ENCODE data around the gene PRXL2C.
"Not testable (repeated sequence)": the region's sequence is repeated elsewhere in the genome, so short reads cannot be mapped to it uniquely, and the experiment has no call there.

The PRXL2C gene

GRCh38 chr9:96663506-96664120 lies 8.5 kb upstream of the PRXL2C start:
- no peaks in the 10 kb centered on the region for H3K9me3 Mint-ChIP-seq
- DNase-seq = no peak
- no peaks in the 10 kb centered on the region for H3K27me3 Mint-ChIP-seq
- no peaks in the 10 kb centered on the region for H3K4me1 Mint-ChIP-seq (ENCODE audit: low read depth)
- no peak overlapping the region for H3K4me3 Mint-ChIP-seq
- no peaks in the 10 kb centered on the region for H3K36me3 Mint-ChIP-seq (ENCODE audit: low read depth)
- no peak overlapping the region for H3K27ac Mint-ChIP-seq

GRCh38 chr9:96661711-96662110 lies 6.6 kb upstream of the PRXL2C start:
- H3K4me3 Mint-ChIP-seq = no peak overlapping the region
- no peaks in the 10 kb centered on the region for H3K36me3 Mint-ChIP-seq (ENCODE audit: low read depth)
- H3K27ac Mint-ChIP-seq = no peak overlapping the region
- H3K9me3 Mint-ChIP-seq = no peaks in the 10 kb centered on the region
- H3K4me1 Mint-ChIP-seq (ENCODE audit: low read depth) = no peaks in the 10 kb centered on the region
- H3K27me3 Mint-ChIP-seq = no peaks in the 10 kb centered on the region
- DNase-seq = no peak

DNA sequence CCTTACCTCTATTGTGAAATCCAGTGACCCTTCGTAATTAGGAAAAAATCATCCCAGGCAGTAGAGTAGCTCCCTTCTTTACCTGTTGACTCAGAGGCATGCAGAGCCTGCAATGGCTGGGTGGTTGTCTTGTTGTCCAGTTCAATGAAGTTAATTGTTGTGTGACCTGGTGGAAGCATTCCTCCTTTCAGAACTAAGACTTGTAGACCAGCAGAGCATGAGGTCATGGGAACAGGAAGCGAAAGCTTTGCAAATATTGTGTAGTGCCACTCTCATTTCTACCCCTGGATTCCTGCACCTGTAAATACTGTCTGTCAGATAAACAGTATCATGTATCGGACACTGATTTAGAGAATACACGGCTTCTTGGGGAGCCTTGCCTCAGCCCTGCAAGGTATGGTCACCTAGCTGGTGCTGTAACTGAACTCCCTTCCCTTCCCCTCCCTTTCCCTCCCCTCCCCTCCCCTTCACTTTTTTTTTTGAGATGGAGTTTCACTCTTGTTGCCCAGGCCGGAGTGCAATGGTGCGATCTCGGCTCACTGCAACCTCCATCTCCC lies 5.7 kb upstream of the PRXL2C start:
- no peak overlapping the region for H3K4me3 Mint-ChIP-seq
- H3K9me3 Mint-ChIP-seq = no peaks in the 10 kb centered on the region
- no peaks in the 10 kb centered on the region for H3K27me3 Mint-ChIP-seq
- no peak for DNase-seq
- H3K27ac Mint-ChIP-seq = no peak overlapping the region
- no peaks in the 10 kb centered on the region for H3K36me3 Mint-ChIP-seq (ENCODE audit: low read depth)
- peaks cover 4% of the 10 kb centered on the region for H3K4me1 Mint-ChIP-seq (ENCODE audit: low read depth)

DNA sequence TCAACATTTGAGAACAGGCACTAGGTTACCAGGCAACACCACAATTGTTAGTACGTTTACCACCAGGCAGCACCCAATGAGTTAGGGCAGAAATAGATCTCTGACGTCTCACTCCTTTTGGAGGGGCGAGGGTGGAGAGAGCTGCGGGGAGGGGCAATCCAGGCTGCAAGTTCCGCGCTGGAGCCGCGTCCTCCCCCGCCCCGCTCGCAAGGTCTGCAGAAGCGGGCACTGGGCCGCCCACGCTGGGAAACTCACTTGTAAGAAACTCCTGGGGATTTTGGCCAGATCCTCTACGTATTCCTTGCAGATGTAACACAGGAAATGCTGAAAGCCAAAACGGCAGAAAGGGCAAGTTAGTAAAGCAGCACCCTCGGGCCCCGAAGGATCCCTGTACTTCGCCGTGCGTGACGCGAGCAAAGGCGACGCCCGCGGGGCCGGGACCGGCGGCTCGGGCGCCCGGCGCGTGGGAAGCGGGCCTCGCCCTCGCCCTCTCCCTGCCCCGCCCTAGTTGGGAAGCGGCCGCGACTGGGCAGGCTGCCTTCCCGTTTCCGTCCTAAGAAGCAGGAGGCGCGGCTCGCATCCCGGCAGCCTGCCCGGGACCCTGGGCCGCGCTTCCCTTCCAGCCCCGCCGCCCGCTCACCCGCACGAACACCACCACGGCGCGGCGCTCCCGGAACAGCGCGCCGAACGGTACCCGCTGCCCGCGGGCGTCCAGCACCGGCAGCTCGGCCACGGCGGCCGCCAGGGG lies 493 bp downstream of the PRXL2C start:
- Mint-ChIP-seq H3K9me3 (no peaks in the 10 kb centered on the region), H3K27me3 (no peaks in the 10 kb centered on the region), H3K4me3 (peak overlapping the region; percentile 85), H3K4me1 (ENCODE audit: low read depth) (peaks cover 19% of the 10 kb centered on the region), H3K36me3 (ENCODE audit: low read depth) (peaks cover 21% of the 10 kb centered on the region), H3K27ac (peak overlapping the region; percentile 91)
- DNase-seq = peak; percentile 74

GRCh38 chr9:96651626-96652025 lies 3.5 kb downstream of the PRXL2C start:
- Mint-ChIP-seq H3K4me1 (ENCODE audit: low read depth) (peaks cover 19% of the 10 kb centered on the region), H3K4me3 (no peak overlapping the region), H3K27me3 (no peaks in the 10 kb centered on the region), H3K36me3 (ENCODE audit: low read depth) (peaks cover 38% of the 10 kb centered on the region), H3K27ac (peak overlapping the region; percentile 46), H3K9me3 (no peaks in the 10 kb centered on the region)
- DNase-seq = no peak

DNA sequence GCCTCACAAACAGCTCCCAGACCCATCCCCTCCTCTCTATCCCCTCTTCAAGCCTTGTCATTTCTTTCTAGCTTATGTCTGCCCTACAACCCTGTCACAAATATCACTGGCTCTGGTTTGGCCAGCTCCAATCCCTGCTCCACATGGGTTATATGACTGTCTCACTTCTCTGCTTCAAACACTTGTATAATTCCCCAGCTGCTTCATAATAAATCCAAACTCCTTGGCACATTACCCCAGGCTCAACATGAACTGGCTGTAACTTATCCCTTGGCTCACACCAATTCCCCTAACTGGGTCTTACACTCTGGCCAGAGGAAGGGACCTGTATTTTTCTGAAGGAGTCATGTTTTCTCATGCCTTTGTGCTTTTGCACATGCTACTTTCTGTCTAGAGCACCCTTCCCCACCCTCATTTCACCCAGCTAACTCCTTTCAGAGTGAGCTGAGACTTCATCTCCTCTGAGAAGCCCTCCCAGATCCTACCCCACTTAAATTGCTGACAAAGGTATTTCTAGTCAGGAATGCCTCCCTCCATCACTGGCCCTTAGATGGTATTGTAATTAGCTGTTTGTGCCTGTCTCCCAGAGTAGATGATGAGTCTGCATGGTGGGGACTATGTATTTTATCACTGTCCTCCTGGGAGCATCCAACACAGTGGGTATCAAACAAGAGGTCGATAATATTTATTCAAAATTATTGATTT lies 5.3 kb downstream of the PRXL2C start:
- Mint-ChIP-seq H3K4me3 (no peak overlapping the region), H3K9me3 (no peaks in the 10 kb centered on the region), H3K27ac (peak overlapping the region; percentile 5), H3K4me1 (ENCODE audit: low read depth) (peaks cover 13% of the 10 kb centered on the region), H3K36me3 (ENCODE audit: low read depth) (peaks cover 54% of the 10 kb centered on the region), H3K27me3 (no peaks in the 10 kb centered on the region)
- no peak for DNase-seq

DNA sequence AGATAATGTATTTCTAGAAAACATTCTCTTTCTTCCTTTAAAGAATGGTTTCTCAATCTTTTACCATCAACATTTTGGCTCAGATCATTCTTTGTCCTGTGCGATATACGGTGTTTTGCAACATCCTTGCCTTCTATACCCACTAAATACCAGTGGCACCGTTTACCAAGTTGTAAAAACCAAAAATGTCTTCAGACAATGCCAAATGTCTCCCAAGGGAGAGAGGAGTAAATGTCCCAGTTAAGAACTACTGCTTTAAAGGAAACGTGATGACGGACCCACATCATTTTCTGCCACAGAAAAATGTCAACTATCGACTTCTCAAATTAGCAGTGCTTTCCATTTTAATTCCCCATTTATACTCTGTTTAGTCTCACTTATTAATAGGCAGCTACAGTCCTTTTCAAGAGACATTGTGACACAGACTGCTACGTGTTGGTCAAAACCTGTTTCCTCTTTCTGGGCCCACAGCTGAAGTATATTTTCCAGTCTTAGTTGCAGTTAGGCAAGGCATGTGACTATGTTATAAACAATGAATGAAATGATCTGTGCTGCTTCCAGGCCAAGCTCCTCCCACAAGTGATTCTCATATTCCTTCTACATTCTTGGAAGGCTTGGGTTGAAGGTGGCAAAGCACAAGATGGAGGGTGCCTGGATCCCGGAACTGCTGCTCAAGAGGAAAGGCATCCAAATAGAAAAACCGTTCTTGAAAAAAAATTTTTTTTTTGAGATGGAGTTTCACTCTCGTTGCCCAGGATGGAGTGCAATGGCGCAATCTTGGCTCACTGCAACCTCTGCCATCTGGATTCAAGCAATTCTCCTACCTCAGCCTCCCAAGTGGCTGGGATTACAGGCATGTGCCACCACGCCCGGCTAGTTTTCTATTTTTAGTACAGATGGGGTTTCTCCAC lies 8.8 kb downstream of the PRXL2C start:
- Mint-ChIP-seq H3K27ac (no peak overlapping the region), H3K9me3 (no peaks in the 10 kb centered on the region), H3K4me3 (no peak overlapping the region), H3K4me1 (ENCODE audit: low read depth) (peaks cover 3% of the 10 kb centered on the region), H3K36me3 (ENCODE audit: low read depth) (peaks cover 60% of the 10 kb centered on the region), H3K27me3 (no peaks in the 10 kb centered on the region)
- DNase-seq = no peak

DNA sequence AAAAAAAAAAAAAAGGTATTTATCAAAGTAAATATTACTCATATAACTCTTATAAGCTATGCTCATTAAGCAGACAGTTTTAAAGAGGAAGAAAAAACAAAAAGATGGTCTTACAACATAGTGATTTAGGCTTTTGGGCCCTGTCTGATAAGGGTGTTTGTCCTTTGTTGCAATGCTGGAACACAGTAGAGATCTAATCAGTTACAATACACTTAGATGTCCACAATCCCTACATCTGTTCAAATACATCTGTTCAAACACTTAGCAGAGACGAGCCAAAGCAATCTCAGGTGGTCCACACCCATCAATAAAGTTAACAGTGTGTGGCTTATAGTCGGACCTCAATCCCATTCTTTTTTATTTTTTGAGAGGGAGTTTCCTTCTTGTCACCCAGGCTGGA lies 11.0 kb downstream of the PRXL2C start:
- Mint-ChIP-seq H3K4me1 (ENCODE audit: low read depth) (peaks cover 3% of the 10 kb centered on the region), H3K27ac (no peak overlapping the region), H3K27me3 (no peaks in the 10 kb centered on the region), H3K9me3 (no peaks in the 10 kb centered on the region), H3K4me3 (no peak overlapping the region), H3K36me3 (ENCODE audit: low read depth) (peaks cover 44% of the 10 kb centered on the region)
- no peak for DNase-seq

DNA sequence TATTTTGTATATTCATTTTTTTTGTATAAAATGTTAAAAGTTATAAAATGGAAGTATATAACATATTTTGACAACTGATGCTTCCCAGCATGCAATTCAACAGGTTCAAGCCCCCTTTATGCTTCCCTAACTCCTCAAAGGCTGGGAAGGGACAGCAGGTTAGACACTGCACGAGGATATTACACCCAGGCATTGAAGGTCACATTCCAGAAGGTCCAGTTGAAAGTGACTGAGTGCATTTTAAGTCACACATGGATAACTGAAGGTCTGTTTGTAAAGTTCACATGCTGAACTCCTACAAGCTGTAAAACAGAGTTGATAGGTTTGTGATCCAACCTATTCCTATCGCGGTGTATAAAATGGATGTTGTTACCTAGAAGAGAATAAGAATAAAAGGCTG lies 13.6 kb downstream of the PRXL2C start:
- Mint-ChIP-seq H3K9me3 (no peaks in the 10 kb centered on the region), H3K36me3 (ENCODE audit: low read depth) (peaks cover 29% of the 10 kb centered on the region), H3K4me3 (no peak overlapping the region), H3K27me3 (peaks cover 3% of the 10 kb centered on the region), H3K27ac (no peak overlapping the region), H3K4me1 (ENCODE audit: low read depth) (peaks cover 3% of the 10 kb centered on the region)
- no peak for DNase-seq

GRCh38 chr9:96638606-96639364 lies 16.3 kb downstream of the PRXL2C start:
- no peak overlapping the region for H3K27ac Mint-ChIP-seq
- no peaks in the 10 kb centered on the region for H3K4me1 Mint-ChIP-seq (ENCODE audit: low read depth)
- H3K27me3 Mint-ChIP-seq = peaks cover 5% of the 10 kb centered on the region
- H3K9me3 Mint-ChIP-seq = no peaks in the 10 kb centered on the region
- DNase-seq = no peak
- H3K36me3 Mint-ChIP-seq (ENCODE audit: low read depth) = peaks cover 11% of the 10 kb centered on the region
- no peak overlapping the region for H3K4me3 Mint-ChIP-seq

- Mint-ChIP-seq H3K9me3 (no peaks in the 10 kb centered on the region), H3K4me3 (no peak overlapping the region), H3K27me3 (peaks cover 16% of the 10 kb centered on the region), H3K27ac (no peak overlapping the region), H3K4me1 (ENCODE audit: low read depth) (no peaks in the 10 kb centered on the region), H3K36me3 (ENCODE audit: low read depth) (peaks cover 2% of the 10 kb centered on the region)
- DNase-seq = no peak
These were observed 18.7 kb downstream of the PRXL2C start for GRCh38 chr9:96636368-96636767.

DNA sequence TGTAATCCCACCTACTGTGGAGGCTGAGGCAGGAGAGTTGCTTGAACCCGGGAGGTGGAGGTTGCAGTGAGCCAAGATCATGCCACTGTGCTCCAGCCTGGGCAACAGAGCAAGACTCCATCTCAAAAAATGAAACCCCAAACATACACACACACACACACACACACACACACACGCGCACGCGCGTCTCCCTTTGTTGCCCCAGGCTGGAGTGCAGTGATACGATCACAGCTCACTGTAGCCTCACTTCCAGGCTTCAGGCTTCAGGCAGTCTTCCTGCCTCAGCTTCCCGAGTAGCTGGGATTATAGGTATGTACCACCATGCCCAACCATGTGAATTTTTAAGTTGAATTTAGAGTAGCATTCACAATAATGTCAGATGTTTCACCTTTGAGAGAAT lies 21.5 kb downstream of the PRXL2C start:
- not testable (repeated sequence) for DNase-seq; H3K4me1 Mint-ChIP-seq (ENCODE audit: low read depth); H3K4me3 Mint-ChIP-seq; H3K27ac Mint-ChIP-seq; H3K9me3 Mint-ChIP-seq; H3K36me3 Mint-ChIP-seq (ENCODE audit: low read depth)
- peaks cover 33% of the 10 kb centered on the region for H3K27me3 Mint-ChIP-seq

DNA sequence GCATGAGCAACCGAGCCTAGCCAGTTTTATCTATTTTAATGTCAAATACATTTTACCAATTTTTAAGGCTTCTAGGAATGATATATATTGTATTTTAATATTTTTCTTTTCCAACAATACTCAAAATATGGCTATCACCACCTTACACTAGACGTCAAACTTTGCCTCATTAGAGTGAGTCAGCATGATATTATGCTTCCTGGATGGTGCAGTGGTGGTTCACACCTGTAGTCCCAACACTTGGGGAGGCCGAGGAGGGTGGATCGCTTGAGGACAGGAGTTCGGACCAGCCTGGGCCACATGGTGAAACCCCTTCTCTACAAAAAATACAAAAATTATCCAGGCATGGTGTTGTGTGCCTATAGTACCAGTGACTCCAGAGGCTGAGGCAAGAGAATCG lies 28.2 kb downstream of the PRXL2C start:
- Mint-ChIP-seq H3K4me1 (ENCODE audit: low read depth) (peaks cover 7% of the 10 kb centered on the region), H3K27ac (no peak overlapping the region), H3K4me3 (no peak overlapping the region), H3K27me3 (peaks cover 36% of the 10 kb centered on the region), H3K36me3 (ENCODE audit: low read depth) (no peaks in the 10 kb centered on the region), H3K9me3 (no peaks in the 10 kb centered on the region)
- no peak for DNase-seq
